HepG2 (cell line): ENCODE results near the gene PLRG1. TPM values are rescaled to one million over a fixed set of nuclear protein-coding genes. Genes with fewer than 3 reads are reported as not detected.

Experiments
- AGO2 ChIP-seq: fragments of 200-400 bp; formaldehyde crosslinking; optimal IDR thresholded peaks from 2 replicates; pipeline ENCODE3; 2017; ENCODE audit warnings: mild to moderate bottlenecking, low read depth, low read length, moderate library complexity
- ARID2 ChIP-seq: sonication (generic); formaldehyde crosslinking; IDR thresholded peaks from 2 replicates; pipeline ENCODE4 v1.8.1; 2022; ENCODE audit warnings: mild to moderate bottlenecking, missing genetic modification reagents, borderline replicate concordance
- BRF2 ChIP-seq: sonication (generic); formaldehyde crosslinking; IDR thresholded peaks from 2 replicates; pipeline ENCODE4 v1.8.1; 2022; ENCODE audit warnings: mild to moderate bottlenecking, missing genetic modification reagents
- FOSL2 ChIP-seq: sonication (generic); formaldehyde crosslinking; IDR thresholded peaks from 2 replicates; pipeline ENCODE4 v1.4.0; 2020; ENCODE audit warnings: missing genetic modification reagents
- FOXM1 ChIP-seq: sonication (generic); formaldehyde crosslinking; IDR thresholded peaks from 2 replicates; pipeline ENCODE4 v1.5.0; 2020; ENCODE audit warnings: missing genetic modification reagents
- GTF3A ChIP-seq: sonication (generic); formaldehyde crosslinking; conservative IDR thresholded peaks from 2 replicates; pipeline ENCODE4 v1.4.0; 2020; ENCODE audit warnings: mild to moderate bottlenecking, missing genetic modification reagents
- HIC2 ChIP-seq: sonication (generic); formaldehyde crosslinking; IDR thresholded peaks from 2 replicates; pipeline ENCODE4 v1.9.0; 2022; ENCODE audit warnings: low read depth, missing genetic modification reagents
- KLF9 ChIP-seq: IDR thresholded peaks from 2 replicates; pipeline ENCODE4 v1.6.1; 2016; ENCODE audit warnings: low read depth
- SAFB2 ChIP-seq: sonication (generic); formaldehyde crosslinking; IDR thresholded peaks from 2 replicates; pipeline ENCODE4 v1.5.1; 2020; ENCODE audit warnings: missing genetic modification reagents, low read depth, mild to moderate bottlenecking, borderline replicate concordance
- SALL1 ChIP-seq: sonication (generic); formaldehyde crosslinking; IDR thresholded peaks from 2 replicates; pipeline ENCODE4 v1.8.0; 2022; ENCODE audit warnings: mild to moderate bottlenecking, missing genetic modification reagents
- SIX1 ChIP-seq: sonication (generic); formaldehyde crosslinking; IDR thresholded peaks from 2 replicates; pipeline ENCODE4 v1.4.0; 2020; ENCODE audit warnings: missing genetic modification reagents, borderline replicate concordance
- TEAD2 ChIP-seq: sonication (generic); formaldehyde crosslinking; IDR thresholded peaks from 2 replicates; pipeline ENCODE4 v1.9.0; 2021; ENCODE audit warnings: missing genetic modification reagents
- TMF1 ChIP-seq: sonication (generic); formaldehyde crosslinking; IDR thresholded peaks from 2 replicates; pipeline ENCODE4 v1.8.1; 2022; ENCODE audit warnings: low read depth, missing genetic modification reagents
- U2AF1 ChIP-seq: fragments of 200-400 bp; formaldehyde crosslinking; optimal IDR thresholded peaks from 2 replicates; pipeline ENCODE3; 2017; ENCODE audit warnings: mild to moderate bottlenecking, low read depth, low read length
- ZBTB25 ChIP-seq: IDR thresholded peaks from 2 replicates; pipeline ENCODE4 v1.6.1; 2018; ENCODE audit warnings: missing genetic modification reagents
- ZBTB34 ChIP-seq: sonication (generic); formaldehyde crosslinking; IDR thresholded peaks from 2 replicates; pipeline ENCODE4 v1.8.0; 2022; ENCODE audit warnings: mild to moderate bottlenecking, missing genetic modification reagents
- ZNF30 ChIP-seq: sonication (generic); formaldehyde crosslinking; IDR thresholded peaks from 2 replicates; pipeline ENCODE4 v1.5.0; 2020; ENCODE audit warnings: mild to moderate bottlenecking, missing genetic modification reagents
- ZNF33A ChIP-seq: sonication (generic); formaldehyde crosslinking; IDR thresholded peaks from 2 replicates; pipeline ENCODE4 v1.5.1; 2020; ENCODE audit warnings: missing genetic modification reagents, mild to moderate bottlenecking, moderate library complexity, borderline replicate concordance
- ZNF432 ChIP-seq: sonication (generic); formaldehyde crosslinking; IDR thresholded peaks from 2 replicates; pipeline ENCODE4 v1.5.0; 2020; ENCODE audit warnings: missing genetic modification reagents, mild to moderate bottlenecking, borderline replicate concordance
- ZNF776 ChIP-seq: sonication (generic); formaldehyde crosslinking; IDR thresholded peaks from 2 replicates; pipeline ENCODE4 v1.4.0; 2020; ENCODE audit warnings: mild to moderate bottlenecking, missing genetic modification reagents
- polyA plus RNA-seq, 8 experiments: library from polyadenylated mRNA; depleted of rRNA in 3 of 8; stranded (reverse) in 7 of 8; unstranded in 1 of 8; fragments of >200 nt; fragmentation: Illumina TruSeq in 4 of 8; extraction: Trizol in 4 of 8; gene quantifications; 2 replicates each; pipeline versions ENCODE4 v1.2.1 to v1.2.3, GENCODE V29; 2011 to 2016; ENCODE audit warnings: low read depth in 4 of 8, missing spikeins in 1 of 8, mixed read lengths in 1 of 8; ENCODE audit not compliant: insufficient read depth in 1 of 8
- total RNA-seq, 5 experiments: library from RNA; depleted of rRNA; stranded (reverse); fragments of >200 nt; fragmentation: Illumina TruSeq; extraction: Trizol; gene quantifications; 2 replicates each; pipeline ENCODE4 v1.2.3, GENCODE V29; 2016; ENCODE audit warnings: low read depth in 1 of 5
- TF ChIP-seq, protein P1 (sequence below): sonication (generic); formaldehyde crosslinking; IDR thresholded peaks from 2 replicates; pipeline ENCODE4 v1.4.0; 2020; ENCODE audit warnings: missing genetic modification reagents

The PLRG1 gene
- total and polyA plus RNA-seq, 2 of the 13 experiments (the other 11 are each of a cell fraction or from before 2014, with no cell fraction given), result 77.3 to 110 TPM

GRCh38 chr4:154589296-154590197, 39.3 kb upstream of the PLRG1 start (continued):
- TF ChIP-seq BRF2 (CRISPR knock-in tag) (peak; percentile 58; the same call in 1 of the 2 replicates), FOXM1 (CRISPR knock-in tag) (no peak), SIX1 (CRISPR knock-in tag) (no peak), FOSL2 (CRISPR knock-in tag) (no peak), SALL1 (CRISPR knock-in tag) (peak; percentile 41; the same call in 1 of the 2 replicates), TEAD2 (CRISPR knock-in tag) (no peak), HIC2 (CRISPR knock-in tag) (no peak), ZNF432 (CRISPR knock-in tag) (no peak), ZNF30 (CRISPR knock-in tag) (no peak), SAFB2 (CRISPR knock-in tag) (no peak), ZBTB34 (CRISPR knock-in tag) (peak; percentile 36; the same call in 1 of the 2 replicates), ARID2 (CRISPR knock-in tag) (0 out of 2 replicates have a peak, but pooled peaks have one; percentile 46), ZBTB25 (no peak), ZNF33A (CRISPR knock-in tag) (no peak), AGO2 (peak; percentile 83), U2AF1 (no peak), ZNF776 (CRISPR knock-in tag) (no peak), KLF9 (CRISPR knock-in tag) (no peak), GTF3A (CRISPR knock-in tag) (0 out of 2 replicates have a peak, but pooled peaks have one; percentile 52), TMF1 (CRISPR knock-in tag) (no peak)
- TF ChIP-seq, protein P1, sequence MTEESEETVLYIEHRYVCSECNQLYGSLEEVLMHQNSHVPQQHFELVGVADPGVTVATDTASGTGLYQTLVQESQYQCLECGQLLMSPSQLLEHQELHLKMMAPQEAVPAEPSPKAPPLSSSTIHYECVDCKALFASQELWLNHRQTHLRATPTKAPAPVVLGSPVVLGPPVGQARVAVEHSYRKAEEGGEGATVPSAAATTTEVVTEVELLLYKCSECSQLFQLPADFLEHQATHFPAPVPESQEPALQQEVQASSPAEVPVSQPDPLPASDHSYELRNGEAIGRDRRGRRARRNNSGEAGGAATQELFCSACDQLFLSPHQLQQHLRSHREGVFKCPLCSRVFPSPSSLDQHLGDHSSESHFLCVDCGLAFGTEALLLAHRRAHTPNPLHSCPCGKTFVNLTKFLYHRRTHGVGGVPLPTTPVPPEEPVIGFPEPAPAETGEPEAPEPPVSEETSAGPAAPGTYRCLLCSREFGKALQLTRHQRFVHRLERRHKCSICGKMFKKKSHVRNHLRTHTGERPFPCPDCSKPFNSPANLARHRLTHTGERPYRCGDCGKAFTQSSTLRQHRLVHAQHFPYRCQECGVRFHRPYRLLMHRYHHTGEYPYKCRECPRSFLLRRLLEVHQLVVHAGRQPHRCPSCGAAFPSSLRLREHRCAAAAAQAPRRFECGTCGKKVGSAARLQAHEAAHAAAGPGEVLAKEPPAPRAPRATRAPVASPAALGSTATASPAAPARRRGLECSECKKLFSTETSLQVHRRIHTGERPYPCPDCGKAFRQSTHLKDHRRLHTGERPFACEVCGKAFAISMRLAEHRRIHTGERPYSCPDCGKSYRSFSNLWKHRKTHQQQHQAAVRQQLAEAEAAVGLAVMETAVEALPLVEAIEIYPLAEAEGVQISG, result no peak
